ENCODE measurements around the gene OPCML. TPM values are rescaled to one million over a fixed set of nuclear protein-coding genes. Genes with fewer than 3 reads are reported as not detected.

The OPCML gene
- total RNA-seq, 3 donors from 2014 or later (not counting 1 experiment from before 2014, with no cell fraction given), result not detected

- 33% methylated on average over 1 of the region's 1 CpG for WGBS (ENCODE audit: insufficient coverage)
- no peaks in the 10 kb centered on the region for H3K4me1 ChIP-seq (ENCODE audit: control insufficient read depth, insufficient read depth, low read length)
- intact Hi-C loops (cut with micrococcal nuclease), result no loop called here
- no peak for ATAC-seq
- H3K9me3 Mint-ChIP-seq, result peaks cover 0 to 6% of the 10 kb centered on the region in 2 donors
- no peaks in the 10 kb centered on the region for H3K27me3 ChIP-seq (ENCODE audit: control insufficient read depth, insufficient read depth, low read length)
- H3K4me3 ChIP-seq (ENCODE audit: low read length), result no peak overlapping the region
- no peaks in the 10 kb centered on the region for H3K27me3 Mint-ChIP-seq (ENCODE audit: low read depth in 2 of 2)
- no peaks in the 10 kb centered on the region for H3K4me1 Mint-ChIP-seq
- no peak overlapping the region for H3K27ac ChIP-seq (ENCODE audit: low read length)
- H3K27ac Mint-ChIP-seq, result no peak overlapping the region
- H3K36me3 Mint-ChIP-seq, result no peaks in the 10 kb centered on the region
- TF ChIP-seq CTCF (IDR thresholded peaks at IDR 0.05), result no peak
- H3K4me3 Mint-ChIP-seq, result no peak overlapping the region
- no peak for DNase-seq
- H3K36me3 ChIP-seq (ENCODE audit: control insufficient read depth, insufficient read depth, low read length), result no peaks in the 10 kb centered on the region
- H3K9me3 ChIP-seq (ENCODE audit: control insufficient read depth, insufficient read depth, low read length), result no peaks in the 10 kb centered on the region
Observed at GRCh38 chr11:132824642-132825041, 707.7 kb downstream of the OPCML start.

- H3K27ac Mint-ChIP-seq, result no peak overlapping the region
- no peaks in the 10 kb centered on the region for H3K27me3 Mint-ChIP-seq (ENCODE audit: low read depth in 2 of 2)
- no peaks in the 10 kb centered on the region for H3K36me3 Mint-ChIP-seq
- Histone ChIP-seq H3K9me3 (ENCODE audit: control insufficient read depth, insufficient read depth, low read length) (no peaks in the 10 kb centered on the region), H3K4me3 (ENCODE audit: low read length) (no peak overlapping the region), H3K4me1 (ENCODE audit: control insufficient read depth, insufficient read depth, low read length) (no peaks in the 10 kb centered on the region), H3K36me3 (ENCODE audit: control insufficient read depth, insufficient read depth, low read length) (no peaks in the 10 kb centered on the region), H3K27me3 (ENCODE audit: control insufficient read depth, insufficient read depth, low read length) (no peaks in the 10 kb centered on the region), H3K27ac (ENCODE audit: low read length) (no peak overlapping the region)
- intact Hi-C loops (cut with micrococcal nuclease), result no loop called here
- TF ChIP-seq CTCF (IDR thresholded peaks at IDR 0.05), result no peak
- H3K4me1 Mint-ChIP-seq, result no peaks in the 10 kb centered on the region
- H3K9me3 Mint-ChIP-seq, result peaks cover 0 to 3% of the 10 kb centered on the region in 2 donors
- WGBS (ENCODE audit: insufficient coverage), result 90% methylated on average over 5 of the region's 5 CpGs
- ATAC-seq (no peak), DNase-seq (no peak)
- H3K4me3 Mint-ChIP-seq, result no peak overlapping the region
Observed at GRCh38 chr11:132822276-132822675, 710.0 kb downstream of the OPCML start.

GRCh38 chr11:132821499-132821898 is 710.8 kb downstream of the OPCML start:
- DNase-seq (no peak), ATAC-seq (no peak)
- intact Hi-C loops (cut with micrococcal nuclease), result no loop called here
- 70% methylated on average over 4 of the region's 4 CpGs for WGBS (ENCODE audit: insufficient coverage)
- H3K36me3 ChIP-seq (ENCODE audit: control insufficient read depth, insufficient read depth, low read length), result no peaks in the 10 kb centered on the region
- no peaks in the 10 kb centered on the region for H3K9me3 ChIP-seq (ENCODE audit: control insufficient read depth, insufficient read depth, low read length)
- Mint-ChIP-seq H3K36me3 (no peaks in the 10 kb centered on the region), H3K4me3 (no peak overlapping the region), H3K27me3 (ENCODE audit: low read depth in 2 of 2) (no peaks in the 10 kb centered on the region), H3K9me3 (peaks cover 0 to 3% of the 10 kb centered on the region in 2 donors), H3K4me1 (no peaks in the 10 kb centered on the region), H3K27ac (no peak overlapping the region)
- no peak overlapping the region for H3K4me3 ChIP-seq (ENCODE audit: low read length)
- no peaks in the 10 kb centered on the region for H3K4me1 ChIP-seq (ENCODE audit: control insufficient read depth, insufficient read depth, low read length)
- H3K27ac ChIP-seq (ENCODE audit: low read length), result no peak overlapping the region
- H3K27me3 ChIP-seq (ENCODE audit: control insufficient read depth, insufficient read depth, low read length), result no peaks in the 10 kb centered on the region
- no peak for TF ChIP-seq CTCF (IDR thresholded peaks at IDR 0.05)

GRCh38 chr11:132821014-132821413 is 711.3 kb downstream of the OPCML start:
- Histone ChIP-seq H3K4me3 (ENCODE audit: low read length) (no peak overlapping the region), H3K36me3 (ENCODE audit: control insufficient read depth, insufficient read depth, low read length) (no peaks in the 10 kb centered on the region), H3K4me1 (ENCODE audit: control insufficient read depth, insufficient read depth, low read length) (no peaks in the 10 kb centered on the region), H3K27ac (ENCODE audit: low read length) (no peak overlapping the region), H3K9me3 (ENCODE audit: control insufficient read depth, insufficient read depth, low read length) (no peaks in the 10 kb centered on the region), H3K27me3 (ENCODE audit: control insufficient read depth, insufficient read depth, low read length) (no peaks in the 10 kb centered on the region)
- no peaks in the 10 kb centered on the region for H3K36me3 Mint-ChIP-seq
- DNase-seq (no peak), ATAC-seq (no peak)
- no peak overlapping the region for H3K27ac Mint-ChIP-seq
- no peaks in the 10 kb centered on the region for H3K4me1 Mint-ChIP-seq
- H3K9me3 Mint-ChIP-seq, result peaks cover 0 to 3% of the 10 kb centered on the region in 2 donors
- TF ChIP-seq CTCF (IDR thresholded peaks at IDR 0.05), result no peak
- H3K27me3 Mint-ChIP-seq (ENCODE audit: low read depth in 2 of 2), result no peaks in the 10 kb centered on the region
- intact Hi-C loops (cut with micrococcal nuclease), result no loop called here
- no peak overlapping the region for H3K4me3 Mint-ChIP-seq
- WGBS (ENCODE audit: insufficient coverage), result 48% methylated on average over 1 of the region's 1 CpG

Measured in natural killer cell (primary cell).